Brain microvascular endothelial cell (primary cell): ENCODE results near the gene VCAN.

Experiments used
- DNase-seq: peaks from one replicate; pipeline ENCODE4 v3.0.0-alpha.2; 2020
- H3K27ac ChIP-seq: fragments of 250-450 bp; sonication (Bioruptor Pico); 2 replicates; pipeline ENCODE4 v1.5.1; 2020; ENCODE audit warnings: mild to moderate bottlenecking, moderate library complexity
- H3K27me3 ChIP-seq: fragments of 250-450 bp; sonication (Bioruptor Pico); replicated peaks from 2 replicates; pipeline ENCODE4 v1.5.1; 2020; ENCODE audit warnings: mild to moderate bottlenecking
- H3K36me3 ChIP-seq: fragments of 250-450 bp; sonication (Bioruptor Pico); replicated peaks from 2 replicates; pipeline ENCODE4 v1.5.1; 2020; ENCODE audit warnings: mild to moderate bottlenecking
- H3K4me3 ChIP-seq: 2 replicates; pipeline ENCODE4 v1.5.1; 2011; ENCODE audit warnings: low read depth, mild to moderate bottlenecking, control low read depth, low read length, moderate library complexity
- CTCF ChIP-seq: IDR thresholded peaks from 2 replicates; pipeline ENCODE4 v1.5.1; 2011; ENCODE audit warnings: low read depth, mild to moderate bottlenecking, moderate library complexity, low read length, control low read depth, inconsistent platforms; ENCODE audit errors: missing control alignments
- in situ Hi-C: cut with HindIII; loops from 2 replicates; pipeline ENCODE4 v1.10.0; 2017; ENCODE audit warnings: low sequenced_read_pairs, low pct_ligation_motif_present

Gene VCAN

GRCh38 chr5:83492331-83492730 is 20.8 kb downstream of the VCAN start:
- Histone ChIP-seq H3K4me3 (no peak overlapping the region), H3K27ac (no peak overlapping the region), H3K36me3 (peaks cover 78% of the 10 kb centered on the region), H3K27me3 (no peaks in the 10 kb centered on the region)
- in situ Hi-C loops = no loop called here
- no peak for TF ChIP-seq CTCF
- no peak for DNase-seq

GRCh38 chr5:83493644-83494043 is 22.1 kb downstream of the VCAN start:
- no peaks in the 10 kb centered on the region for H3K27me3 ChIP-seq
- H3K36me3 ChIP-seq = peaks cover 91% of the 10 kb centered on the region
- no peak for DNase-seq
- in situ Hi-C loops = no loop called here
- no peak overlapping the region for H3K27ac ChIP-seq
- TF ChIP-seq CTCF = no peak
- H3K4me3 ChIP-seq = no peak overlapping the region

- DNase-seq = no peak
- in situ Hi-C loops = no loop called here
- H3K36me3 ChIP-seq = peaks cover 91% of the 10 kb centered on the region
Observed at GRCh38 chr5:83494087-83494620, 22.6 kb downstream of the VCAN start.

GRCh38 chr5:83494666-83495065 is 23.1 kb downstream of the VCAN start:
- TF ChIP-seq CTCF = no peak
- in situ Hi-C loops = no loop called here
- Histone ChIP-seq H3K4me3 (no peak overlapping the region), H3K27me3 (no peaks in the 10 kb centered on the region), H3K27ac (no peak overlapping the region), H3K36me3 (peaks cover 91% of the 10 kb centered on the region)
- DNase-seq = no peak

More at GRCh38 chr5:83494087-83494620, 22.6 kb downstream of the VCAN start:
- no peak for TF ChIP-seq CTCF
- H3K4me3 ChIP-seq = no peak overlapping the region
- no peak overlapping the region for H3K27ac ChIP-seq
- no peaks in the 10 kb centered on the region for H3K27me3 ChIP-seq

- Histone ChIP-seq H3K27ac (no peak overlapping the region), H3K27me3 (no peaks in the 10 kb centered on the region), H3K36me3 (peaks cover 93% of the 10 kb centered on the region), H3K4me3 (no peak overlapping the region)
- in situ Hi-C loops = no loop called here
- no peak for DNase-seq
- no peak for TF ChIP-seq CTCF
Observed at GRCh38 chr5:83496626-83497025, 25.1 kb downstream of the VCAN start.

- no peak for DNase-seq
- H3K27ac ChIP-seq = no peak overlapping the region
- in situ Hi-C loops = no loop called here
- TF ChIP-seq CTCF = no peak
- H3K4me3 ChIP-seq = no peak overlapping the region
- no peaks in the 10 kb centered on the region for H3K27me3 ChIP-seq
- peaks cover 90% of the 10 kb centered on the region for H3K36me3 ChIP-seq
Observed at GRCh38 chr5:83498585-83498984, 27.0 kb downstream of the VCAN start.
